ENCODE measurements around the gene TSPOAP1.

TSPOAP1 gene

GRCh38 chr17:58327363-58328194, 1.0 kb downstream of the TSPOAP1 start:
- no peak for DNase-seq

GRCh38 chr17:58326609-58327362, 1.8 kb downstream of the TSPOAP1 start:
- no peak for DNase-seq

- DNase-seq = no peak
These were observed 2.6 kb downstream of the TSPOAP1 start for GRCh38 chr17:58325976-58326468.

- DNase-seq = no peak
These were observed 3.3 kb downstream of the TSPOAP1 start for GRCh38 chr17:58325289-58325726.

GRCh38 chr17:58324409-58325288, 3.9 kb downstream of the TSPOAP1 start:
- peak; percentile 82 for DNase-seq

GRCh38 chr17:58324056-58324408, 4.6 kb downstream of the TSPOAP1 start:
- DNase-seq = no peak

GRCh38 chr17:58323366-58324055, 5.1 kb downstream of the TSPOAP1 start:
- DNase-seq = no peak

- DNase-seq = no peak
These were observed 5.9 kb downstream of the TSPOAP1 start for GRCh38 chr17:58322581-58323185.

GRCh38 chr17:58321571-58322525, 6.7 kb downstream of the TSPOAP1 start:
- DNase-seq = no peak

GRCh38 chr17:58320570-58321323, 7.8 kb downstream of the TSPOAP1 start:
- DNase-seq = no peak

- no peak for DNase-seq
These were observed 8.4 kb downstream of the TSPOAP1 start for GRCh38 chr17:58320163-58320558.

- no peak for DNase-seq
These were observed 9.1 kb downstream of the TSPOAP1 start for GRCh38 chr17:58319173-58320162.

GRCh38 chr17:58318627-58319172, 9.9 kb downstream of the TSPOAP1 start:
- no peak for DNase-seq

GRCh38 chr17:58318065-58318481, 10.5 kb downstream of the TSPOAP1 start:
- no peak for DNase-seq

- DNase-seq = no peak
These were observed 11.1 kb downstream of the TSPOAP1 start for GRCh38 chr17:58317421-58318064.

- DNase-seq = no peak
These were observed 12.2 kb downstream of the TSPOAP1 start for GRCh38 chr17:58316260-58316960.

- DNase-seq = no peak
These were observed 12.8 kb downstream of the TSPOAP1 start for GRCh38 chr17:58315750-58316149.

All from retina (tissue), 1 donor.